T1000 (cell line): Measurements from ENCODE around the gene AHI1.

Experiments
- DNase-seq: peaks from one replicate; lab custom pipeline; 2025; ENCODE audit warnings: mixed read lengths; lab: John Stamatoyannopoulos, UW

Gene AHI1

GRCh38 chr6:135295085-135295484 is 202.5 kb downstream of the AHI1 start:
- DNase-seq, result no peak

GRCh38 chr6:135291288-135292076 is 206.1 kb downstream of the AHI1 start:
- no peak for DNase-seq

- DNase-seq, result no peak
Observed at GRCh38 chr6:135289816-135290215, 207.7 kb downstream of the AHI1 start.

- DNase-seq, result no peak
Observed at GRCh38 chr6:135286962-135287538, 210.5 kb downstream of the AHI1 start.

DNA sequence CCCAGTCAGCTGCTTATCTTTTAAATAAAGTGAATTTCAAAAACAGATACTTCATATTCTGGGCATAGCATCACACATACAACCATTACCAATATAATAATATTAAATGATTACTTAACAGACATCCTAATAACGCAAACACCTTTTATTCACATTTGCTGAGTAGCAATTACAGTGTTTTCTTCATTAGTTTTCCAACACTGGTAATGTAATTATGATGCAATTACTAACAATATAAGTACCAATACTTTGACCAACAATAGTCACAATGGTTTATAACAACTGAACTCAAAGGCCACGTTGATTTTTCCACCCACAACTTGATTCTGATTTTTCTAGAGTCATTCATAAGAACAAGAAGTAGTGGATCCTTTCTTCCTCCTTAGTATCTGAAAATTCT is 212.4 kb downstream of the AHI1 start:
- DNase-seq, result no peak

- DNase-seq, result no peak
Observed at GRCh38 chr6:135283926-135284325, 213.6 kb downstream of the AHI1 start.

GRCh38 chr6:135282395-135282794 is 215.1 kb downstream of the AHI1 start:
- no peak for DNase-seq

- no peak for DNase-seq
Observed at GRCh38 chr6:135281964-135282363, 215.6 kb downstream of the AHI1 start.

DNA sequence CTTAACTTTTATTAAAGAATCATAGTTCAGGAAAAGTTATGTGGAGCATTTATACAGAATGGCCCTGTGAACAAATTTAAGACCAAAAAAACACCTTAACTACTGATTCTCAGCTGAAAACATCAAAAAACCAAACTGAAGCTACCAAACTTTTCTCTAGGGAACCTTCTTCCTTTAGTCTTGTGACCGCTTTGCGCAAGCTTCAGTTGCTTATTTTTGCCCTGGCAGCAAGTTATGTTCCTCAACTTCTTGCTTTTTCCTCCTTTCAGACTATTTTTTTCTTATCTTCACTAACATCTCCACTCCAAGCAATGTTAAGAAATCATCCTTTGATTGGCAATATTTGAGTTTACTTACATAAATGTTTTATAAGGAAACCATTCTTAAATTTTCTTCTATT is 216.3 kb downstream of the AHI1 start:
- no peak for DNase-seq

- no peak for DNase-seq
Observed at GRCh38 chr6:135280375-135281136, 217.0 kb downstream of the AHI1 start.

DNA sequence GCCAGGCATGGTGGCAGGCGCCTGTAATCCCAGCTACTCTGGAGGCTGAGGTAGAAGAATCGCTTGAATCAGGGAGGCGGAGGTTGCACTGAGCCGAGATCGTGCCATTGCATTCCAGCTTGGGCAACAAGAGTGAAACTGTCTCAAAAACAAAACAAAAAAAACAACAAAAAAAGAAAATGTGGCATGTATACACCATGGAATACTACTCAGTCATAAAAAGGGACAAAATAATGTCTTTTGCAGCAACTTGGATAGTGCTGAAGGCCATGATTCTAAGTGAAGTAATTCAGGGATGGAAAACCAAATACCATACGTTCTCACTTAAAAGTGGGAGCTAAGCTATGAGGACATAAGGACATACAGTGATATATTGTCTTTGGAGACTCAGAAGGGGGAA is 220.1 kb downstream of the AHI1 start:
- no peak for DNase-seq

DNA sequence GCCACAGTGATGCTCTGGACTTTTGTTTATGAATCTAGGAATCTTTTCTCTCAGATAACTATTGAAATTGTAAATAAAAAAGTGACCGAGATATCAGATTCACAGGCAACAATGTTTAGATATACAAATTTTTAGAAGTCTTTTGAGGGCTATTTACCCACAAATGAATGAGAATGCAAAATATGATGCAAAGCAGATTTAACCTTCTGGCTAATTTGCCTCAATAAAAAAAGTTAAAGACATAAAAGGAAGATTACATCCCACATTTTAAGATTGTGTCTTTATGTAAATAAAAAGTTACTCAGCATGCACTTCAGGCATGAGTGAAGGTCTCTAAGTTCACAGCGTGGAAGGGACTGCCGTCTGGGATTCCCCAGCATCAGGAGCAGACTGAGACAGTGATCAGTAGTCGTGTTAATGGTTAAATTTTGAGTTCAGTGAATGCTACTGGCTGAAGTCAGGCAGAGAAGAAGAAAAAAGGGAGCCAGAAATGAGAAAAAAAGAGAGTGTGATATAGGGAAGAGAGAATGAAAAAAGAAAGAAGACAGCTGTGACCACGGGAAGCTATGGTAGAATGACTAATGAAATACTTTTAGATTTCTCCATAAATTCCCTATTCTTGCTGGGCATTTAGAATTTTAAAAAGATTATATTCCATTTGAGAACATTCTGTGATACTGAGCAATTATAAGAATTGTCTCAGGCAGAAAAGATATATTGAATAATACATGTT is 222.8 kb downstream of the AHI1 start:
- no peak for DNase-seq

GRCh38 chr6:135271626-135272025 is 225.9 kb downstream of the AHI1 start:
- DNase-seq, result no peak

DNA sequence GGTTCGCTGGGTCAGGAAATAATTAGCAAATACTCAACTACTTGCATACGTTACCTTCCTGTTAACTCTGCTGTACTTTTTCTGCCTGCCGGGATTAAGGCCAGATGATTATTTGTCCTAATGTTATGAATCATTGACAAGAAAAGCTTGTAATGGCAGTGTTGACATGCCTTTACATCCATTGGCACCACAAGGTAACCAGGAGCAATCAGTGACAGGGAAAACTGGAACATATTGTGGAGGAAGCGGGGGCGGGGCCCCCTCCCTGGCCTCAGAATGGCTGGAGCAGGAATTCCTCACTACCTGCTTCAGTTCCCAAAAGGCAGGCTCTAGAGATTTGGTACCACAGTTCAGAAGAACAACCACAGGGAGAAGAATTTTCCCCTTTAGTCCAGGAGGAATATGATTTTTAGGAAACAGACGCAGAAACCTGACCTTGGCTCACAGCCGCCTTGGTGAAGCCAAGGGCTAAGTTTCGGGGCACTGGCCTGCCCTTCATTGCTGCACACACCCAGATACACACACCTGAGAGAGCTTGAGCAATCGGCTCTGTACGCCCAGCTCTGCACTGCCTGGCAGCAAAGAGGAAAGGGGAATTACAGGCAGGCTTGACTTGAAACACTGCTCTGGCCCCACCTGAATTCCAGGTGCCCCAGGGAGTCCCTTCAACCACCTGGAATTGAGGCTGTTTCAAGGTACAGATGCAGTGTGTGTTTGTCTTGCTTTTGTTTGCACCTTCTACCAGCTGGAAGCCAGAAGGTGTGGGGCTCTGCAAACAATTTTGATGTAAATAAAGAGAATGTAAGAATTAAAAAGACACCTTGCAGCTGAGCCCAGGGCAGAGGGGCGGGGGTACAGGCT is 226.6 kb downstream of the AHI1 start:
- DNase-seq, result no peak

GRCh38 chr6:135269481-135269891 is 228.1 kb downstream of the AHI1 start:
- DNase-seq, result no peak

DNA sequence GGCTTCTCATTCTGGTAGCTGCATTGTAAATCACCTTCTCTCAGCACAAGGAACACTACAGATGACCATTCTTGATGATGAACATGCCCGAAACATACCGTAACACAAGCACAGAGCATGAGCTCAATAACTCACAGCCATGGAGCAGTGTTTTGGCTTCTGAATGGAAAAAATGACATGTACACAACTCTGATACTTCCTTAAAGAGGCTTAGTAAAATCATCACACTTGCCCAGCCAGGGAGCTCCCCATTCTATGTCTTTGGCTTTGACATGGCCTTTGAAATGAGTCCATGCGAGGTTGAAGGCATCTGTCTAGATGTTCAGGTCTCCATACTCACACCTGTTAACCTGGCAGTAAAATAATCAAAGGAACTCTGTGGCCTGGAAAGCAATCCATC is 228.8 kb downstream of the AHI1 start:
- no peak for DNase-seq

DNA sequence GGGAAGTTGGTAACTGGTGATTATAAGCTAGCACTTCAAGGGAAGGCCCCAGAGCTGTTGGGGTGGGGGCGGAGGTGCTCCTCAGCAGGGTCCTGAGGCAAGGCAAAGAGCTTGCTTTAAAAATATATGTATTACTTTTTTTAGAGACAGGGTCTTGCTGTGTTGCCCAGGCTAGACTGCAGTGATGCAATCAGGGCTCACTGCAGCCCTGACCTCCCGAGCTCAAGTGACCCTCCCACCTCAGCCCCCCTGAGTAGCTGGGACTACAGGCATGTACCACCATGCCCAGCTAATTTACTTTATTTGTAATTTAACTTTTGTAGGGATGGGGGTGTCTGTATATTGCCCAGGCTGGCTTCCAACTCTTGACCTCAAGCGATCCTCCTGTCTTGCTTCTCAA is 229.3 kb downstream of the AHI1 start:
- DNase-seq, result no peak

DNA sequence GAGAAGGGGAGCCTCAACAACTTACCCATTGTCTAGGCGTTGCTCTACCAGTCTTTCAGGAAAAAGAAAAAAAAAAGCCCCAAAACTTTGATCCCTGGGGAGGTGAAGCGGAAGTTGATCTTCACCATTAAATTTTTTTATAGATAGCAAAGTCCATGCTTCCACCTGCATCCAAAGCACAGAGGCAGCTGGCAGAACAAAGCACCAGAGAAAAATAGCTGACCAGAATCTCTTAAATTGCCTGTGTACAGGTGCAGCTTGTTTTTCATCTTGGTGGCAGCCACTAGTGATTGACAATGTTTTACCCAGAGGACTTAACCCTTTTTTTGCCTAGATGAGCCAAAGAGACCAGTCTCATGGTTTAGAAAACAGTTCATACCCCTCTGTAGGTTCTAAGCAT is 230.5 kb downstream of the AHI1 start:
- DNase-seq, result no peak

DNA sequence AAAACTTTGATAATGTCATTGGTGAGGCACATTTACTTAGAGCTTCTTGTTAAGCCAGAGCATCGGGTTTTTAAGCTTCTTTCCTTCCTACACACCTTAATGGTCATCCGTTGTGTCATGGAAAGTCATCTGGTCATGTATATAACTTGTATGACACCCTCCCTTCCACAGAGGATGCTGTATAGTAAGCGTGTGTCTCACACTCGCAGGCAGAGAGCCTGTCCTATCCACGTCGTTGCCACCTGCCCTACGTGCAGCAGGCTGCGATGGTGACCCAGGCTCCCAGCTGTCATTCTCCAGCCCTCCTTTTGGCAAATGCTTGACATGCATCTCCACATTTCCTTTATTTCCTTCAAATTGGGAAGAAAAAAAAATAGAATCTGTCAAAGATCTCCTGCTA is 230.9 kb downstream of the AHI1 start:
- no peak for DNase-seq

DNA sequence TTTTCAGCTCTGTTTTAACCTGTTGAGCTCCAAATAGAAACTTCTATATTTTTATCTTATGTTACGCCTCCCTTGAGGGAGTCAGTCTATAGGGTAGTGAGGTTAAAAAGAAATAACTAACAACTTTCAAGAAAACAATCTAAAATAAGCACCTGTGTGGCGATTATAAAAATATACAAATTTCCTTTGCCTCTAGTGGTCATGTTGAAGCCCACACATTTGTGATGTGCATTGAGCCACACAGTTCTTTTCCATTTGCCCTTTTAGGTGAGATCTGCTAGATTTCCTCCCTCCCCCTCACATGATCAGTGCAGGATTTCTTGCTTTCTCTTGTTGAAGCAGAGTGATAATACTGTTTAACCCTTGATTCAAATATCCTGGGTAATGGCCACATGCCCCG is 232.3 kb downstream of the AHI1 start:
- DNase-seq, result no peak
